ENCODE results near the gene MSI2. TPM values are rescaled to one million over a fixed set of nuclear protein-coding genes. Genes with fewer than 3 reads are reported as not detected.

MSI2 gene
- total RNA-seq, 1 donor from 2014 or later = 75.5 TPM

DNA sequence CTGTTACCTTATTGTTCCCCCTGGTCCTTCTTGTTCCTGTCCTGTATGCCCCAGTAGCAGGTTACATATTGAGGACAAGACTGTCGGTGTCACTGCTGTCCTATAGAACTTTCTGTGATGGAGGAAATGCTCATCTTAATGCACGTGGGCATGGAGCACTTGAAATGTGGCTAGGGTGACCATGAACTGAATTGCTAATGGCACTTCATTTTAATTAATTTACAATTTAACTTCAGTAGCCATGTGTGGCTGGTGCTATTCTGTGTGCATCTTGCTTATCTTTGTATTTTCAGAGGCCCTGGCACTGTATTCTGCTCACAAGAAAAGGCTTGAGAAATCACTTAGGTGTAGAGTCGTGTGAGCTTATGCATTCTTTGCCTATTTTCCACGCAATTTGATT is 125.2 kb downstream of the MSI2 start:
- Mint-ChIP-seq H3K4me3 (ENCODE audit: unreplicated experiment) (no peak overlapping the region), H3K27ac (ENCODE audit: unreplicated experiment) (no peak overlapping the region), H3K27me3 (ENCODE audit: unreplicated experiment) (no peaks in the 10 kb centered on the region), H3K9me3 (ENCODE audit: unreplicated experiment) (peaks cover 15% of the 10 kb centered on the region), H3K4me1 (ENCODE audit: unreplicated experiment) (peaks cover 14% of the 10 kb centered on the region), H3K36me3 (ENCODE audit: unreplicated experiment) (peaks cover 10% of the 10 kb centered on the region)
- TF ChIP-seq, protein P1, sequence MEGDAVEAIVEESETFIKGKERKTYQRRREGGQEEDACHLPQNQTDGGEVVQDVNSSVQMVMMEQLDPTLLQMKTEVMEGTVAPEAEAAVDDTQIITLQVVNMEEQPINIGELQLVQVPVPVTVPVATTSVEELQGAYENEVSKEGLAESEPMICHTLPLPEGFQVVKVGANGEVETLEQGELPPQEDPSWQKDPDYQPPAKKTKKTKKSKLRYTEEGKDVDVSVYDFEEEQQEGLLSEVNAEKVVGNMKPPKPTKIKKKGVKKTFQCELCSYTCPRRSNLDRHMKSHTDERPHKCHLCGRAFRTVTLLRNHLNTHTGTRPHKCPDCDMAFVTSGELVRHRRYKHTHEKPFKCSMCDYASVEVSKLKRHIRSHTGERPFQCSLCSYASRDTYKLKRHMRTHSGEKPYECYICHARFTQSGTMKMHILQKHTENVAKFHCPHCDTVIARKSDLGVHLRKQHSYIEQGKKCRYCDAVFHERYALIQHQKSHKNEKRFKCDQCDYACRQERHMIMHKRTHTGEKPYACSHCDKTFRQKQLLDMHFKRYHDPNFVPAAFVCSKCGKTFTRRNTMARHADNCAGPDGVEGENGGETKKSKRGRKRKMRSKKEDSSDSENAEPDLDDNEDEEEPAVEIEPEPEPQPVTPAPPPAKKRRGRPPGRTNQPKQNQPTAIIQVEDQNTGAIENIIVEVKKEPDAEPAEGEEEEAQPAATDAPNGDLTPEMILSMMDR (IDR thresholded peaks at IDR 0.05) = no peak
- DNase-seq (ENCODE audit: extremely low spot score, unreplicated experiment) = no peak

DNA sequence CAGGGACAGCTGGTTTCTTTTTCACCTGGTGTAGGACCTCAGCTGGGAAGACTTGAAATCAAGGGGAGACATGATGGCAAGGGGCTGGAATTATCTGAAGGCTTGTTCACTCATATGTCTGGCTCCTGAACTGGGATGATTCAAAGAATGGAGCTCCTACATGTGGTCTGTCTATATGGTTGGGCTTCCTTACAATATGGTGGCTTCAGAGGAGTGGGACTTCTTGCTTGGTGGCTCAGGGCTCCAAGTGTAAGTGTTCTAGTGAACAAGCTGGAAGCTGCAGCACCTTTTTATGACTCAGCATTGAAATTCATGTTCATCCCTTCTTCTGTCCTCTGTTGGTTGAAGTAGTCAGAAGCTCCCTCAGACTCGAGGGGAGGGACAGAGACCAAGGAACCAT is 127.9 kb downstream of the MSI2 start:
- no peak for DNase-seq (ENCODE audit: extremely low spot score, unreplicated experiment)
- H3K27ac Mint-ChIP-seq (ENCODE audit: unreplicated experiment) = no peak overlapping the region
- peaks cover 9% of the 10 kb centered on the region for H3K4me1 Mint-ChIP-seq (ENCODE audit: unreplicated experiment)
- peaks cover 16% of the 10 kb centered on the region for H3K36me3 Mint-ChIP-seq (ENCODE audit: unreplicated experiment)
- H3K4me3 Mint-ChIP-seq (ENCODE audit: unreplicated experiment) = no peak overlapping the region
- H3K27me3 Mint-ChIP-seq (ENCODE audit: unreplicated experiment) = no peaks in the 10 kb centered on the region
- peaks cover 20% of the 10 kb centered on the region for H3K9me3 Mint-ChIP-seq (ENCODE audit: unreplicated experiment)
- TF ChIP-seq, protein P1 (IDR thresholded peaks at IDR 0.05) = no peak

DNA sequence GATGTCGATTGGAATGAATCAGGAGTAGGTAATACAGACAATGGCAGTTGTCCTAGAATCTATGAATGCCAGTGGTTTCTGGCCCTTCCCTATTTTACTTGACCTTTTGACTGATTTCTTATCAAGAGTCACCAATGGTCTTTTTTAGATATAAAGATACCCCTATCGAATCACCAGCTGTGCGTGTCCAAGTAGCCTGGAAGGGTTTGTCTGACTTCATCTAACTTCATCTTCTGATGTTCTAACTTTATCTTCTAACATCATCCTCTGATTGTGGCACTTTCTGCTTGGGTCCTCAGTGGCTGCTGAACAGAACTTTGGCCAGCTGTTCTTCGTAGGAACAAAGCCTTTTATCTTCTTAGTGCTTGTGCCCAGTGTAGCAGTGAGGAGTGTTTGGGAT is 129.7 kb downstream of the MSI2 start:
- Mint-ChIP-seq H3K4me3 (ENCODE audit: unreplicated experiment) (no peak overlapping the region), H3K4me1 (ENCODE audit: unreplicated experiment) (peaks cover 11% of the 10 kb centered on the region), H3K36me3 (ENCODE audit: unreplicated experiment) (peaks cover 18% of the 10 kb centered on the region), H3K27ac (ENCODE audit: unreplicated experiment) (no peak overlapping the region), H3K27me3 (ENCODE audit: unreplicated experiment) (no peaks in the 10 kb centered on the region), H3K9me3 (ENCODE audit: unreplicated experiment) (peaks cover 20% of the 10 kb centered on the region)
- no peak for DNase-seq (ENCODE audit: extremely low spot score, unreplicated experiment)
- TF ChIP-seq, protein P1 (IDR thresholded peaks at IDR 0.05) = no peak

DNA sequence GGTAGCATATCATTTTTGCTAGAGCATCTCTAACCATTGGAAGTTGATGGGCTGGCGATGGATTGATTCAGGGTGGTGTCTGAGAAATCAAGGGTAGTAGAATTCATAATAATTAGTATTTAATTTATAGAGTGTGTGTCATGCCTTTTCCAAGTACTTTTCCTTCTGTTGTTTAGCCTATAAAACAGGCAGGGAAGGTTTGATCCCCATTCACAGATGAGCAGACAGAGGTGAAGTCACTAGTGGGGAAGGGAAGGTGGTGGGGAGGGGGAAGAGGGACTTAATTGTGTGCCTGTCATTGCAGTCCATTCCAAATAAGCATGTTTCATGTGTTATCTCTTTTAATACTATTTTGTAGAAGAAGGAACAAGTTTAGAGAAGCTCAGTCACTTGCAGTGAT is 131.3 kb downstream of the MSI2 start:
- Mint-ChIP-seq H3K9me3 (ENCODE audit: unreplicated experiment) (peaks cover 20% of the 10 kb centered on the region), H3K36me3 (ENCODE audit: unreplicated experiment) (peaks cover 18% of the 10 kb centered on the region), H3K4me1 (ENCODE audit: unreplicated experiment) (peaks cover 23% of the 10 kb centered on the region), H3K27ac (ENCODE audit: unreplicated experiment) (no peak overlapping the region), H3K4me3 (ENCODE audit: unreplicated experiment) (no peak overlapping the region), H3K27me3 (ENCODE audit: unreplicated experiment) (no peaks in the 10 kb centered on the region)
- TF ChIP-seq, protein P1 (IDR thresholded peaks at IDR 0.05) = no peak
- DNase-seq (ENCODE audit: extremely low spot score, unreplicated experiment) = no peak

DNA sequence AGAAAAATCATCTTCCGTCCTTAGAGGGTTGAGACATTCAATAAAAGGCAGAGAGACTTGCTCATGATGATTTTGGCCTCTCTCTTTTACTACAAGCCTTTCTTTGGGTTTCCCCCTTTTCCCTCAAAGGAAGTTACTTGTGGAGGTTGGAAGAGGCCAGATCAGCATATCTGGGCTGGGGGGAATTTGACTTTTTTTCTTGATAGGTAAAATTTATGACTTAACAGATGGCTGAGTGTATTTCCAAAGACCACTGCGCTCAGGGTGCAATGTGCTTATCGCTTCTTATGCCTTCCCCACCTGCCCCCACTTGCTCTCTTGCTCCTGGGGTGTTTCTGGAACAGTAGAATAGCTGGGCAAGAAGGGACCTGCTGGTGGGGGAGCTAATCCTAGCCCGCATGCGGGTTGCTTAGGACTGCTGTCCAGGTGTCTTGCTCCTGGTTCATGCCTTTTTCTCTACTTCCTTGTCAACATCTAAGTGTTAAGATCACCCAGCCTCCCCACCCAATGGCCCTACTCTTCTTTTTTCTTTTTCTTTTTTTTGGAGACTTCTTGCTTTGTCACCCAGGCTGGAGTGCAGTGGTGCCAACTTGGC is 131.9 kb downstream of the MSI2 start:
- Mint-ChIP-seq H3K4me1 (ENCODE audit: unreplicated experiment) (peaks cover 19% of the 10 kb centered on the region), H3K27ac (ENCODE audit: unreplicated experiment) (no peak overlapping the region), H3K27me3 (ENCODE audit: unreplicated experiment) (no peaks in the 10 kb centered on the region), H3K36me3 (ENCODE audit: unreplicated experiment) (peaks cover 22% of the 10 kb centered on the region), H3K4me3 (ENCODE audit: unreplicated experiment) (no peak overlapping the region), H3K9me3 (ENCODE audit: unreplicated experiment) (peaks cover 20% of the 10 kb centered on the region)
- TF ChIP-seq, protein P1 (IDR thresholded peaks at IDR 0.05) = no peak
- no peak for DNase-seq (ENCODE audit: extremely low spot score, unreplicated experiment)

All from osteocyte (in vitro differentiated cells).